D341Med (cell line): ENCODE results near the gene UVRAG.

ENCODE experiments used
- DNase-seq: peaks from one replicate; pipeline ENCODE4 v3.0.0; 2012; ENCODE audit warnings: low spot score

UVRAG gene

GRCh38 chr11:75809991-75810390 lies 5.0 kb upstream of the UVRAG start:
- DNase-seq: no peak

GRCh38 chr11:75810637-75811390 lies 4.2 kb upstream of the UVRAG start:
- DNase-seq: no peak

- DNase-seq: no peak
These were observed 3.5 kb upstream of the UVRAG start for GRCh38 chr11:75811485-75811884.

GRCh38 chr11:75812542-75813040 lies 2.4 kb upstream of the UVRAG start:
- DNase-seq: no peak

GRCh38 chr11:75813124-75813523 lies 1.9 kb upstream of the UVRAG start:
- no peak for DNase-seq

- DNase-seq: no peak
These were observed 1.4 kb upstream of the UVRAG start for GRCh38 chr11:75813622-75814039.

- no peak for DNase-seq
These were observed 690 bp upstream of the UVRAG start for GRCh38 chr11:75814363-75814676.

GRCh38 chr11:75815345-75816168 lies 547 bp downstream of the UVRAG start:
- DNase-seq: peak; percentile 70

- no peak for DNase-seq
These were observed 1.7 kb downstream of the UVRAG start for GRCh38 chr11:75816561-75817239.

GRCh38 chr11:75820645-75821044 lies 5.6 kb downstream of the UVRAG start:
- no peak for DNase-seq

GRCh38 chr11:75821202-75821601 lies 6.2 kb downstream of the UVRAG start:
- DNase-seq: no peak

- no peak for DNase-seq
These were observed 7.5 kb downstream of the UVRAG start for GRCh38 chr11:75822541-75822940.

- DNase-seq: no peak
These were observed 8.4 kb downstream of the UVRAG start for GRCh38 chr11:75823415-75823814.

GRCh38 chr11:75823946-75824345 lies 8.9 kb downstream of the UVRAG start:
- no peak for DNase-seq

- DNase-seq: no peak
These were observed 11.6 kb downstream of the UVRAG start for GRCh38 chr11:75826461-75827230.

GRCh38 chr11:75827562-75827961 lies 12.6 kb downstream of the UVRAG start:
- DNase-seq: no peak

- DNase-seq: no peak
These were observed 17.0 kb downstream of the UVRAG start for GRCh38 chr11:75831915-75832502.

GRCh38 chr11:75834728-75835127 lies 19.7 kb downstream of the UVRAG start:
- no peak for DNase-seq

GRCh38 chr11:75836417-75836816 lies 21.4 kb downstream of the UVRAG start:
- no peak for DNase-seq

- no peak for DNase-seq
These were observed 24.8 kb downstream of the UVRAG start for GRCh38 chr11:75839851-75840250.

- no peak for DNase-seq
These were observed 25.5 kb downstream of the UVRAG start for GRCh38 chr11:75840522-75840921.

- no peak for DNase-seq
These were observed 26.7 kb downstream of the UVRAG start for GRCh38 chr11:75841739-75842138.
